Dermis blood vessel endothelial cell (primary cell): ENCODE data around the gene AVEN. TPM values are rescaled to one million over a fixed set of nuclear protein-coding genes. Genes with fewer than 3 reads are reported as not detected.
"Not testable (repeated sequence)": the region's sequence is repeated elsewhere in the genome, so short reads cannot be mapped to it uniquely, and the experiment has no call there.

Experiments
- DNase-seq: peaks from one replicate; pipeline ENCODE4 v3.0.0; 2010
- total RNA-seq: library from RNA; depleted of rRNA; stranded (reverse); fragments of >200 nt; gene quantifications from 2 replicates; pipeline ENCODE4 v1.2.3, GENCODE V29; 2014

Gene AVEN
- total RNA-seq, 1 donor from 2014 or later = 32.2 TPM

DNA sequence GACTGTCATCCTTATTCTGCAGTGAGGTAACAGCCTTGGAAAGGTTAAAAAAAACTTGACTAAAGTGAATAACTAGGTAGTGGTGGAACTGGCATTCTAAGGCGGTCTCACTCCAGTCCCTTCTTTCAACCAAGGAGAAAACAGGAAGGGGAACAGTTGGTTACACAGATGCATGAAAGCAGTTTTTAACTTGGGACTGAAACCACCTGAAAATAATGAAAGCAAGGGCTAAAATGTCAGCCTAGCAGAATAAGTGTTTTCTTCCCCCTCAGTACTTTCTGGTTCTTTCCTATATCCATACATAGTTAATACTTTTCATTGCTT lies 748 bp upstream of the AVEN start:
- DNase-seq = no peak

DNA sequence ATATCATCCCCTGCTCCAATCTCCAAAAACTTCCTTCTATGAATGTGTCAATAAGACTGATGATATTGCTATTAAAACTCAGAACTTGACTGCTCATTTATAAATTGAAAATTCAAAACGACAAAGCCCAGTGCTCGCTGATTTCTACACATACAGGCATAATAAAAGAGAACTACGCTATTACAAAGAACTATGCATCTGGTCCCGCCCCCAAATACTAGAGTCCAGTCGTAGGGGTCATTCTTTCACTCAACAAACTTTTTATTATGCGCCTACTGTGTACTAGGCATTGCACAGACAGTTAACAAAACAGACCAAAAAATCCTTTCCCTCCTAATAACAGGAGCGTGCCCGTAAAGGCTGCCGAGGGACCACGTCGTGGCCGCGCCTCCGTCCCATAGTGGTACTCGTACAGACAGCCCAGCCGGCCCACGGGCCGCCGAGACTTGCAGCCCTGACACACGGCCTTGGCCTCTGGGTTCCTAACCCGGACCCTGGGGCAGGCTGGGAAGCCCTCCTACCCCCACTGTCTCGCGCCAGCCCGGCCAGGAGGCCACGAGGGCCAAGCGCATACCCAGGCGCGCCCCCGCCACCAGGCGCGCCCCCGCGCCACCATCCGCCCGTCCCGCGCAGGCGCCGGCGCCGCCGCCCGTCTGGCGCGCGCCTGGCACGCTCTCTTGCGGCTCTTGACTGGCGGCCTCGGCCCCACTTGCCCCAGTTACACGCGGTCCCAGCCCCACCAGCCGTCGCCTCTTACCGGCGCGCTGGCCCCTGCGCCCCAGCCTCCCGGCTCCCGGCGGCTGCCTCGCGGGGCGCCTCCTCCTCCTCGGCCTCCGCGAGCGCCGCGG lies 757 bp downstream of the AVEN start:
- peak; percentile 85 for DNase-seq

GRCh38 chr15:34031987-34032760 lies 6.8 kb downstream of the AVEN start:
- DNase-seq = no peak

DNA sequence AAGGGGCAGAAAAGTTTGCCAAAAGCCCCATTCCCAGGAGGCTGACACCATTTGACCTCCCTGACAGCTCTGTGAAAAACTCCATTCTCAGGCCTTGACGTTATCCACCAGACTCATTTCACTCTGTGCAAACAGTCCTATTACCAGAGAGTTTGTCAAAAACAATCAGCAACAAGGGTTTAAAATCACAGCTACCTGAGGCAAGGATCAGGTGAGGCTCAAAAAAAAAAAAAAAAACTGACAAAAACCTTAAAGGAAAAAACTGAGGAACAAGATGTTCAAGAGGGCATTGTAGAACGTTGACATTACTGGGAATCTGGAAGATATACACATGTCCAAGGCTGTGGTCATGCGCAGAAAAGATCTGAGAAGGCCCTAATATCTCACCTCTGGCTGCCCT lies 11.4 kb downstream of the AVEN start:
- no peak for DNase-seq

DNA sequence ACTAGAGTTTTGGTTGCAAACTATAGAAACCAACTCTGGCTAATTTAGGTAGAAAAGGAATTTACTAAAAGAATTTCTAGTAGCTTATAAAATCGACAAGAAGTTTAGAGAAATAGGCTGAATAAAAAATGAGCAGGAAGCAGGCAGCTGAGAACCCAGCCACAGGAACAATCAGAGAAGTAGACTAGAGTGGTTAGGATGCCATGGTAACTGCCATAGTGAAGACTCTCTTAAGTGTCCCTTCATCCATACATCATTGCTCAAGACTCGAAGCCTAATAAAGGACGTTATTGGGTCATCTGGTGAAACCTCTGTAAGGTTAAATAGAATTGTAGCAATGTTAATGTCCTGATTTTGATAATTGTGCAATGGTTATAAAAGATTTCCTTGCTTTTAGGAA lies 13.8 kb downstream of the AVEN start:
- no peak for DNase-seq

DNA sequence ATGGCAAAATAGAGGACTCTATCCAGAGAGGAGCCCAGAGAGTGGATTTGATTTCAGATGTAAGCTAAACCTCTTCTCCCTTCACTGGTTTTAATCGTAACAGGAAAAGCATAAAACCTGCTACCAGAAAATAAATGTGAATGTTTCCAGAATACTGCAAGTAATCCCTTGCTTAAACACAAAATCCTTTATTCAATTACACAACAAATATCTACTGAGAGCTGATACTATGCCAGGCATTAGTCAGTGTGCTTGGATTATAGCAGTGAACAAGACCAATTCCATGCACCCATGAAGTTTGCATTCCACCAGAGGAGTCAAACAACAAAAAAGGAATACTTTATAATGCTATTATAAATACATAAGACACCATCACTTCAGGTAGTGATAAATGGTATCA lies 15.1 kb downstream of the AVEN start:
- DNase-seq = no peak

GRCh38 chr15:34019369-34019990 lies 19.5 kb downstream of the AVEN start:
- DNase-seq = no peak

DNA sequence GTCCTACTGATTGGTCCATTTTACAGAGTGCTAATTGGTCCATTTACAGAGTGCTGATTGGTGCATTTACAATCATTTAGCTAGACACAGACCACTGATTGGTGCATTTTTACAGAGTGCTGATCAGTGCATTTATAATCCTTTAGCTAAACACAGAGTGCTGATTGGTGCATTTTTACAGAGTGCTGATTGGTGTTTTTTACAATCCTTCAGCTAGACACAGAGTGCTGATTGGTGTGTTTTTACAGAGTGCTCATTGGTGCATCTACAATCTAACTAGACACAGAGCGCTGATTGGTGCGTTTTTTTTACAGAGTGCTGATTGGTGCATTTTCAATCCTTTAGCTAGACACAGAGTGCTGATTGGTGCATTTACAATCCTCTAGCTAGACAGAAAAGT lies 20.3 kb downstream of the AVEN start:
- not testable (repeated sequence) for DNase-seq

- no peak for DNase-seq
These were observed 20.9 kb downstream of the AVEN start for GRCh38 chr15:34018021-34018645.

DNA sequence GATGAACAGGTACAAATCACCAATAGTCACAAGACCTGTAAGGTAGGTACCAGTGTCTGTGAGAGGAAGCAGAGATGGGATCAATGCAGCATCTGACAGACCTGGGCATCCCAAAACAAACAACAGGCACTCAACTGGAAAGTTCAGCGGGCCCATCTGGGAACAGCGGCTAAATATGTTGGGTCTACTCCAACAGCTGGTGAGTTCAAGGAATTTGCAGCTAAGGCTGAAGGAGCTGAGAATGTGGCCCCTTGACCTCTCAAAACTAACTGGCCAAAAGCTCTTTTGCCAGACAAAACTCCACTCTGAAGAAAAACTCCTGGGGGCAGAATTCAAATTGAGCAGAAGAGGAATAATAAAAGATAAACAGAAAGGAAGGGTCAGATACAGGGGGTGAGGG lies 24.4 kb downstream of the AVEN start:
- DNase-seq = no peak

DNA sequence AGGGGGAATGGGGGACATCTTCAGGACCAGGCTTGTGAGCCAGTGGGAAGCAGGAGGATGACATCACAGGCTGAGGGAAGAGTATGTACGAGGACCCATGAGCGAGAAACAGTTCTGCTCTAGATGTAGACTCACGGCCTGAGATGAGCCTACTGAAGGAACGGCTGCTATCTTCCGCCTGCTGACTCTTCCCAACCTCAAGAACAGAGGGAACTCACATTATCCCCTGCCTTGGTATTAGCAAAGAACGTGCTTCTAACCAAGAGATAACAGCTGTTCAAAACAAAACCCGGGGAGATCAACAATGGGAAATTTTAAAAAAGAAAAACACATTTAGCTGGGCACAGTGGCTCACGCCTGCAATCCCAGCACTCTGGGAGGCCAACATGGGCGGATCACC lies 25.3 kb downstream of the AVEN start:
- no peak for DNase-seq

GRCh38 chr15:34012461-34013028 lies 26.5 kb downstream of the AVEN start:
- DNase-seq = no peak

DNA sequence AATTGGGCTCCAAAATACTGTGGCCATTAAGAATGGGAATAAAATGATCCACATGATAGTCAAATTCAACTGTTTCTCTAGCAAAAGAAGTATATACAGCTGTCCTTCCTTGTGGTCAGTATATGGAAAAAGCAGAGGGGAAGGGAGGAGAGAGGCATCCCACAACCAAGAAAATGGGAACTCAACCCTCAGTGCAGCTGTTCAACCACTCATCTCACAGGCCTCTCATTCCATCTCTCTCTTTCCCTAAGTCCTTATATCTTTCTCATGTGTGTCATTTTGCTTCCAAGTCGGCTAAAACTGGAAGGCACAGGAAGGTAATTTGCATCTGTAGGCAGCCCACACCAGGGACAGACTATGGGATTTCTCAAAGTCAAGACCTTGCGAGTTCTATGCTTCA lies 27.5 kb downstream of the AVEN start:
- no peak for DNase-seq

GRCh38 chr15:34010921-34011320 lies 28.1 kb downstream of the AVEN start:
- DNase-seq = no peak

DNA sequence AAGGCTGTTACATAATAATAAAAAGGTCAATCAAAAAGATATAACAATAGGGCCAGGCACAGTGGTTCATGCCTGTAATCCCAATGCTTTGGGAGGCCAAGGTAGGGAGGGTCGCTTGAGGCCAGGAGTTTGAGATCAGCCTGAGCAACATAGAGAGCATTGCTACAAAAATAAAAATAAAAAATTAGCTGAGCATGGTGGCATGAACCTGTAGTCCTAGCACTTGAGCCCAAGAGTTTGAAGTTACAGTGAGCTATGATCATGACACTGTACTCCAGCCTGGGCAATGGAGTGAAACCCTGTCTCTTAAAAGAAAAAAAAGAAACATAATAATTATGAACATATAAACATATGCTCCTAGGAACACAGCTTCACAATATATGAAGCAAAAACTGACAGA lies 29.3 kb downstream of the AVEN start:
- DNase-seq = no peak

DNA sequence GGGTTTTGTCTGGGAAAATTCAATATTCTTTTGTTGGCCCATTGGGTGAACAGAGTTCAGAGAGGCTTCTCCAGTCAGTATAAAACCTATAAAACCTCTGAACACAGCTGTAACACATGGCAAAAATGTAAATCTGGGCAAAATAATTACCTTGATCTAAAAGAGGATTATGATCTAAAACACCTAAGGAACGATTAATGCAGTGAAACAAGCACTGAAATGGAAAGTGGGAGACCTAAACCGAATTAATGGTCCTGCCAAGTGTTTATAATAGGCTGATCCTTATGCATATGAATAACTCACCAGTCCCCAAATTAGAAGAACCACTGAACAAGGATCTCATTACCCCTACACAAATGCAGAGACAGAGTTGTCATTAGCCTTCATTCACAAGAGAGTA lies 32.6 kb downstream of the AVEN start:
- DNase-seq = no peak

GRCh38 chr15:34001536-34001935 lies 37.5 kb downstream of the AVEN start:
- peak; percentile 68 for DNase-seq

DNA sequence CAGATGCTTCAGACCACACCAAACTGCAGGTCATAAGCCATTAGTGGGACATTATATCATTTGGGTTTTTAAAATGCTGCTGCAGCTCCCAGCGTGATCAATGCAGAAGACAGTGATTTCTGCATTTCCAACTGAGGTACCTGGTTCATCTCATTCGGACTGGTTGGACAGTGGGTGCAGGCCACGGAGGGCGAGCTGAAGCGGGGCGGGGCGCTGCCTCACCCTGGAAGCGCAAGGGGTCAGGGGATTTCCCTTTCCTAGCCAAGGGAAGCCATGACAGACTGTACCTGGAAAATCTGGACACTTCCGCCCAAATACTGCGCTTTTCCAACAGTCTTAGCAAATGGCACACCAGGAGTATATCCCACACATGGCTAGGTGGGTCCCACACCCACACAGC lies 43.3 kb downstream of the AVEN start:
- not testable (repeated sequence) for DNase-seq

- peak; percentile 64 for DNase-seq
These were observed 44.9 kb downstream of the AVEN start for GRCh38 chr15:33994005-33994615.

GRCh38 chr15:33988384-33988783 lies 50.6 kb downstream of the AVEN start:
- DNase-seq = peak; percentile 37

DNA sequence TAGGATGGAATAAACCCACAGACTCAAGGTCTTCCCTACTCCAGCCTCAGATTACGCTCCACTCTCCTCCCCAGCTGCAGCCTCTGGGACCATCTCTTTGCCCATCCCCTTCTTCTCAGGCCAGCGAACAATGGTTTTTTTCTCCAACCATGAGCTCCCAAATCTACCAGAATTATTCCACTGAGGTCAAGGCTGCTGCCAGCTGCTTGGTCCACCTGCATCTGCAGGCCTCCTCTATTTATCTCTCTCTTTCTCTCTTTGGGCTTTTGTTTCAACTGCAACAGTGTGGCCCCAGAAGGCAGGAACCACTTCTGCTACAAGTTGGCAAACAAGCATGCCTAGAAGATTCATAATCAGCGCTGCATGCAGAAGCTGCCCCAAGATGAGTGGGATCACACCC lies 51.6 kb downstream of the AVEN start:
- no peak for DNase-seq

DNA sequence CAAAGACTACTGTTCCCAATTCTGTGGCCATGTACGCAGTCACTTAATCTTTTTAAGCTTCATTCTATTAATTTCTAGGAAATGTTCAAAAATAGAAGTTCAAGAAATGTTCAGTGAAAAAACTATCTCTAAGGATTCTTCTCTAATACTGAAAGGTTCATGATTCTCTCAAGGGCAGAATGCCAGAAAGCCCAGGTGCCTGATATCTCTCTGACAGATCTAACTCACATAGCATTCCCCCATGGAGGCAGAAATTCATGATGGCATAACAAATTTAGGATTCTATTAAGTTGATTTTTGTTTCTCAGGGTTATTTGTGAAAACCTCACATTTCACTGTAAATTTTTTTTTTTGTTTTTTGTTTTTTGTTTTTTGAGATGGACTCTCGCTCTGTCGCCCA lies 53.3 kb downstream of the AVEN start:
- DNase-seq = no peak

- no peak for DNase-seq
These were observed 53.7 kb downstream of the AVEN start for GRCh38 chr15:33985287-33985686.
